Fibroblast of the aortic adventitia (primary cell): ENCODE data around the gene TSPAN18. TPM values are rescaled to one million over a fixed set of nuclear protein-coding genes. Genes with fewer than 3 reads are reported as not detected.

Experiments
- DNase-seq: peaks from one replicate; pipeline ENCODE4 v3.0.0-alpha.2; 2010; ENCODE audit warnings: low read depth
- H3K4me3 ChIP-seq: 2 replicates; pipeline ENCODE4 v1.5.1; 2011; ENCODE audit warnings: low read depth, mild to moderate bottlenecking, control low read depth, low read length, moderate library complexity
- CTCF ChIP-seq: IDR thresholded peaks from 2 replicates; pipeline ENCODE4 v1.5.1; 2011; ENCODE audit warnings: mild to moderate bottlenecking, low read length, control low read depth, inconsistent platforms; ENCODE audit not compliant: insufficient read depth
- total RNA-seq: library from RNA; depleted of rRNA; stranded (reverse); fragments of >200 nt; gene quantifications from 2 replicates; pipeline ENCODE4 v1.2.3, GENCODE V29; 2012; ENCODE audit warnings: low replicate concordance

The TSPAN18 gene
- total RNA-seq, 1 donor = under 0.01 TPM

- no peak for TF ChIP-seq CTCF
- DNase-seq = no peak
- no peak overlapping the region for H3K4me3 ChIP-seq
These were observed 36.1 kb upstream of the TSPAN18 start for GRCh38 chr11:44690651-44691050.

DNA sequence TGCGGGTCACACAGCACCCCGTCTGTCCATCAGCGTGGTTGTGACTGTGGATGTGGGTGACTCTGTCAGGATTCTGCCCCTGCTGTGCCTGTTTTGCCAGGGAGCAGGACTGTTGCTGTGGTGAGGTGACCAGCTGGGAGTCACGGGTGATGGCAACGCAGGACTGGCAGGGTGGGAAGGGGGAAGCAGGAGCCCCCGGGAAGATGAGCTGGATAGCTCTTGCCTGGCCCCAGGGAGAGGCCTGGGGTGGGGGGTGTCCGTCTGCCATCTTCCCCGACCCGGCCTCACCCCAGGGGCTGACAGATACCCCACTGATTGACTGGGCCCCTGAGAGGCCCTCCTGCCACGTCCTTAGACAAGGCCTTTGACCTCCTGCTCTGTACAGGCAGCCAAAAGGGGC lies 34.3 kb upstream of the TSPAN18 start:
- DNase-seq = no peak
- H3K4me3 ChIP-seq = no peak overlapping the region

GRCh38 chr11:44693654-44694119 lies 33.1 kb upstream of the TSPAN18 start:
- DNase-seq = no peak
- no peak for TF ChIP-seq CTCF
- H3K4me3 ChIP-seq = no peak overlapping the region

More for the DNA sequence above, 34.3 kb upstream of the TSPAN18 start:
- no peak for TF ChIP-seq CTCF

DNA sequence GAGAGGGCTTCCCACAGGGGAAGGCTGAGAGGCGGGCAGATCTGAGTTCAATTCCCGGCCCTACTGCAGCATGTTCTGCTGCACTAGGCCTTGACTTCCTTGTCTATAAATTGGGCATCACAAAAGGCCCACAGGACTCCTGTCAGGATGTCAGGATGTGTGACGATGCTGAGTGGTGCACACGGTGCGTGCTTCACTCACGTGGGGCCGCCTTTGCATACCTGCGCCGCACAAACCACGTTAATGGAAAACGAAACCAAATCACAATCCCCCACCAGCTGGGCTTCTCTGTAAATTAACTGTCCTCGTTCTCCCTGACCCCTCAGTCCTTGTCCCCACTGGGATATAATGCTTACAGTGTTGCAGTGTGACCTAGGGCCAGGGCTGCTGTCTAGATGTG lies 32.3 kb upstream of the TSPAN18 start:
- no peak overlapping the region for H3K4me3 ChIP-seq
- no peak for TF ChIP-seq CTCF
- DNase-seq = no peak

GRCh38 chr11:44695169-44695833 lies 31.5 kb upstream of the TSPAN18 start:
- no peak for TF ChIP-seq CTCF
- no peak overlapping the region for H3K4me3 ChIP-seq
- no peak for DNase-seq

DNA sequence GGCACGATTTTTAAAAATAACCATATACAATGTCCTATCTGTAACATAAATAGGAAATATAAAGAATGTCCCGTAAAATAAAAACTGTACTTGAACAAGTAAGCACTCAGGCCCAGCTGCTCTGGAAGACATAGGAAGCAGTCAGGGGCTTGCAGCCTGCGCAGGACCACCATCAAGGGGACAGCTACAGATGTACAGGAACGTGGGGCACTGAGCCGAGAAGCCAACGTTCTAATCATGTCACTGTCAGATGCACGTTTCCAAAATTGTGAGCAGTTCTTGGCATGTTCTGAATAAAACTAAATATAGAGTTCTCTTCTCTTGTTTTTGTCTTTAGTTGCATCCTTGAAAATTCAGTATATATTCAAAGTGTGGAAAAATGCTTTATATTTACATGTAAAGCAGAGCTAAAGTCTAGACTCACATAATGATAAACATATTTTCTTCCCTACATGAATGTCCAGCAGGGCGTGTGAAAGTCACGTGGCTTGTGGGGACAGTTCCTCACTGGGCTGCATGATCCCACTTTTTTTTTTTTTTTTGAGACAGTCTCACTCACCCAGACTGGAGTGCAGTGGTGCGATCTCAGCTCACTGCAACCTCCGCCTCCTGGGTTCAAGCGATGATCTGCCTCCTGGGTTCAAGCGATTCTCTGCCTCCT lies 28.4 kb upstream of the TSPAN18 start:
- TF ChIP-seq CTCF = no peak
- no peak for DNase-seq
- H3K4me3 ChIP-seq = no peak overlapping the region
